HEK293T (cell line): ENCODE data around the gene SLC35F2.
"Not testable (repeated sequence)": the region's sequence is repeated elsewhere in the genome, so short reads cannot be mapped to it uniquely, and the experiment has no call there.

Experiments used
- BHLHE40 ChIP-seq: fragments of 450-650 bp; IDR thresholded peaks from 2 replicates; pipeline ENCODE4 v1.6.1; 2016; ENCODE audit warnings: mild to moderate bottlenecking, moderate library complexity, borderline replicate concordance
- ELF4 ChIP-seq: fragments of 450-650 bp; IDR thresholded peaks from 2 replicates; pipeline ENCODE4 v1.6.1; 2017; ENCODE audit warnings: antibody characterized with exemption
- FOXA1 ChIP-seq: fragments of 450-650 bp; IDR thresholded peaks from 2 replicates; pipeline ENCODE4 v1.6.1; 2016; ENCODE audit warnings: mild to moderate bottlenecking
- FOXK2 ChIP-seq: fragments of 450-650 bp; IDR thresholded peaks from 2 replicates; pipeline ENCODE4 v1.6.1; 2016; ENCODE audit warnings: mild to moderate bottlenecking
- NFRKB ChIP-seq: fragments of 450-650 bp; IDR thresholded peaks from 2 replicates; pipeline ENCODE4 v1.6.1; 2016; ENCODE audit warnings: mild to moderate bottlenecking, moderate library complexity
- SP1 ChIP-seq: fragments of 450-650 bp; IDR thresholded peaks from 2 replicates; pipeline ENCODE4 v1.6.1; 2017
- SUZ12 ChIP-seq: fragments of 450-650 bp; IDR thresholded peaks from 2 replicates; pipeline ENCODE4 v1.6.1; 2016; ENCODE audit warnings: mild to moderate bottlenecking

DNA sequence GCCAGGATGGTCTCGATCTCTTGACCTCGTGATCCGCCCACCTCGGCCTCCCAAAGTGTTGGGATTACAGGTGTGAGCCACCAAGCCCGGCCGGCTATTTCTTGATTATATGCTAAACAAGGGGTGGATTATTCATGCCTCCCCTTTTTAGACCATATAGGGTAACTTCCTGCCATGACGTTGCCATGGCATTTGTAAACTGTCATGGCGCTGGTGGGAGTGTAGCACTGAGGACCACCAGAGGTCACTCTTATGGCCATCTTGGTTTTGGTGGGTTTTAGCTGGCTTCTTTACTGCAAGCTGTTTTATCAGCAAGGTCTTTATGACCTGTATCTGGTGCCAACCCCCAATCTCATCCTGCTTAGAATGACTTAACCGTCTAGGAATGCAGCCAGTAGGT is 22.9 kb upstream of the SLC35F2 start:
- TF ChIP-seq NFRKB, SUZ12, FOXA1, FOXK2, SP1, BHLHE40, ELF4: not testable (repeated sequence)
